ENCODE measurements around the gene UNC5B.

- no peak for TF ChIP-seq EZH2phosphoT487 (IDR thresholded peaks at IDR 0.05; ENCODE audit: insufficient read depth, low read depth)
- TF ChIP-seq EZH2 (IDR thresholded peaks at IDR 0.05; ENCODE audit: insufficient read depth, poor library complexity, severe bottlenecking) = no peak
Observed at GRCh38 chr10:71283410-71283809, 71.0 kb downstream of the UNC5B start.
